ENCODE data around the gene TCF25.
"Not testable (repeated sequence)": the region's sequence is repeated elsewhere in the genome, so short reads cannot be mapped to it uniquely, and the experiment has no call there.

Gene TCF25

GRCh38 chr16:89870440-89870839, 3.0 kb upstream of the TCF25 start:
- no peak for DNase-seq (ENCODE audit: low read depth, low spot score)
- no peak overlapping the region for H3K4me3 ChIP-seq (ENCODE audit: low read length)

DNA sequence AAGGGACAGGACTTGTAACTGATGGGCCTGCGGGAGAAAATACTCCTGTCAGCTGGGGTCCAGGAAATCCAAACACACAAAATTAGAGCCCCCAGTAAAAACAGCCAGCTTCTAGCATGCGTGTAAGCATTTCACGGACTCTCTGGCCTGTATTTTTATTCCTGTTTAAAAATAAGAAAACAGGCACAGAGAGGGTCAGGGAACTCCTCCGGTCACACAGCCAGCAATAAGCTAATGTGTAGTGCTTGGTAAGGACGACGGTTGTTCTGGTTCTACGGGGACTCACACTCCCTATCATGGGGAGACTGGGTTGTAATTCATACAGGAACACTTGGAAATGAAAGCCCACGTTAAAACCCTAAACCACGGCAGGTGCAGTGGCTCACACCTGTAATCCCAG, 1.5 kb upstream of the TCF25 start:
- no peak overlapping the region for H3K4me3 ChIP-seq (ENCODE audit: low read length)
- DNase-seq (ENCODE audit: low read depth, low spot score) = no peak

DNA sequence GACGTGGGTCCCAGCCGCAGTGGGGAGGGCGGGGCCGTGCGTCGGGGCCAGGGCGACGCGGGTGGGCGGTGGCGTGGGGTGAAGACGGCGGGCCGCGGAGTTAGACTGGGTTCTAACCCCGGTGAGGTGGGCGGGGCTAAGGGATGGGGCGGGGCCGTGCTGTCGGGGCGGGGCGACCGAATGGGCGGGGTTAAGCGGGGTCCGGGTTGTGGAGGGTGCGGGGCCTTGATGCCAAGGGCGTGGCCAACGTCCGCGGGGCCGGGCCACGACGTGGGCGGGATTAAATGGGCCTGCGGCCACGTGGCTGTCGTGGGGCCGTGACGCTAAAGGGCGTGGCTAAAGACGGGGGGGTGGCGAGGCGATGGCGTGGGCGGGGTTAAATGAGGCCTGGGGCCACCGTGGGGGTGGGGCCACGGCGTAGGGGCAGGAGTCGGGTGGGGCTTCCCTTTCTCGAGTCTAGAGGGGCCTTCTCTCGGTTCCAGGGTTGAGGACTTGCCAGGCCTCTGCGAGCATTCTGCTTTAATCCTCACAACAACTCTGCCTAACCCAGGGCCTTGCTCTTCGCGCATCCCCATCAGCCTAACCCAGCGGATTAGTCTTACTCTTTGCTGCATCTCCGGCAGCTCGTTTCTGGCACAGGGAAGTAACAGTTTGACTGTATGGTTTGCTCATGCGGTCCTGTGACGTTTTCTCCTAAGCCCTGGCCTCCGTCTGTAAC, 739 bp downstream of the TCF25 start:
- peak; percentile 88 for DNase-seq (ENCODE audit: low read depth, low spot score)
- peak overlapping the region; percentile 74 for H3K4me3 ChIP-seq (ENCODE audit: low read length)

- H3K4me3 ChIP-seq (ENCODE audit: low read length); DNase-seq (ENCODE audit: low read depth, low spot score): not testable (repeated sequence)
Measured at GRCh38 chr16:89879123-89879522, 5.7 kb downstream of the TCF25 start.

- DNase-seq (ENCODE audit: low read depth, low spot score) = peak; percentile 39
- H3K4me3 ChIP-seq (ENCODE audit: low read length) = no peak overlapping the region
Measured at GRCh38 chr16:89880477-89881367, 7.3 kb downstream of the TCF25 start.

DNA sequence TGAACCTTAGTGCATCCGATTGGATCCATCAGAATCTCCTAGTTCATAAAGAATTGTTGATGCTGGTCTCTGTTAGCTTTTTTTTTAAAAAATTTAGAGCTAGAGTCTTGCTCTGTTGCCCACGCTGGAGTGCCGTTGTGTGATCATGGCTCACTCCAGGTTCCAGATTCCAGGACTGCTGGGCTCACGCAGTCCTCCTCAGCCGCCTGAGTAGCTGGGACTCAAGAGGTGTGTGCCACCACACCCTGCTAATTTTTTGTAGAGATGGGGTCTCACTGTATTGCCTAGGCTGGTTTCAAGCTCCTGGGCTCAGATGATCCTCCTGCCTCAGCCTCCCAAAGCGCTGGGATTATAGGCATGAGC, 8.0 kb downstream of the TCF25 start:
- no peak overlapping the region for H3K4me3 ChIP-seq (ENCODE audit: low read length)
- no peak for DNase-seq (ENCODE audit: low read depth, low spot score)

GRCh38 chr16:89883346-89884040, 10.1 kb downstream of the TCF25 start:
- no peak overlapping the region for H3K4me3 ChIP-seq (ENCODE audit: low read length)
- no peak for DNase-seq (ENCODE audit: low read depth, low spot score)

DNA sequence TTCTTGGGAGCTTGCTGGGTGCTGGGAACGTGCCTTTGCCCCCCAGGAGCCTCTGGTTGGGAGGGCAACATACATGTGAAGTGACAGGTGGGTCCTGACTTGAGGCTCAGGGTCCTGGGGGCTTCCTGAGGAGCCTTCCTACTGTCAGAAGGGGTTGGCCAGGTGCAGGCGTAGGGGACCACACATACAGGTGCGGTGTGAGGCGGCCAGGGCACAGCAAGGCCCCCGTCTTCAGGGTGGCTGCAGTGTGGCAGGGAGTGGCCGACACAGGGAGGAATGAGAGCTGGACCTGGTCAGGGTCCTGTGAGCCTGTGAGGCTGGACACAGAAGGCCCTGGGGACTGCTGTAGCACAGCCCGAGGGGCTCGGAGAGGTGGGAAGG, 10.6 kb downstream of the TCF25 start:
- H3K4me3 ChIP-seq (ENCODE audit: low read length) = no peak overlapping the region
- DNase-seq (ENCODE audit: low read depth, low spot score) = no peak

GRCh38 chr16:89887243-89887642, 13.9 kb downstream of the TCF25 start:
- H3K4me3 ChIP-seq (ENCODE audit: low read length) = no peak overlapping the region
- DNase-seq (ENCODE audit: low read depth, low spot score) = no peak

DNA sequence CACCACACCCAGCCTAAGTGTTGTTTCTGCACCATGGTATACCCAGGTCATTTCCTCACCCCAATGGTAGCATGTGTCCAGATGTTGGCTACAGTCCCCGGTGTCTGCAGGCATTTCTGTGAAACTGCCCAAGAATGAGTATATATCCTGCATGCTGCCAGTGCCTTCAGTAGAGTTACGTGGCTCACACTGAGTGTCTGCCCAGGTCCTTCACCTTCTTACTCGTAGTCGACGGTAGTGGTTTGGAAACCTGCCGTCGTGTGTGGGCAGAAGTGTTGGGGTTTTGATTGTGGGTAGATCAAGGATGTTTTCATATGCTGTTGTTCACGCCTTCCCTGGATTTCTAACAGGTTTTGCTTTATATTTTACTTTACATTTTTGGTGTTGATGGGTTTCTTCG, 16.8 kb downstream of the TCF25 start:
- no peak overlapping the region for H3K4me3 ChIP-seq (ENCODE audit: low read length)

GRCh38 chr16:89890886-89891657, 17.7 kb downstream of the TCF25 start:
- H3K4me3 ChIP-seq (ENCODE audit: low read length) = no peak overlapping the region
- DNase-seq (ENCODE audit: low read depth, low spot score) = no peak

More for the DNA sequence above, 16.8 kb downstream of the TCF25 start:
- DNase-seq (ENCODE audit: low read depth, low spot score) = no peak

DNA sequence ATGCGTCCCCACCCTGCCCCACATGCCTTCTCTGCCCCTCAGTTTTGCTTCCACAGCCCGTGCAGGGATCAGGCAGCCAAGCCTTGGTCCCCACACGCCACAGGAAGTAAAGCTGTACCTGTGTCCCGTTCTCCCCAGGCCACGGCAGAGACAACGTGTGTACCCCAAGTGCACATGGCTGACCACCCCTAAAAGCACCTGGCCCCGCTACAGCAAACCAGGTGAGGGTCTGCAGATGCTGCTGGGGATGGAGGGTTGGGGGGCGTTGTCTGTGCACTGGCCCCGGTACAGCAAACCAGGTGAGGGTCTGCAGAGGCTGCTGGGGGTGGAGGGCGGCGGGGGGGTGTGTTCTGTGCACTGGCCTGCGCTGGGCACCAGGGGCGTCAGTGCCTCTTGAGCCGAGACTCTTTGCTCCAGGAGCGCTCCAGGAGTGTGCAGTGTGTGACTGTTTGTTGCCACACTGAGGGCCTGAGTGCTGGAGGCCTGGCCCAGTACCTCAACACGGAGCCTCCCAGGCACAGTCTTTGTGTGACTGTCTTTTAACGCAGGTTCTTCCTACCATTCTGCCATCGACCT, 18.8 kb downstream of the TCF25 start:
- H3K4me3 ChIP-seq (ENCODE audit: low read length) = no peak overlapping the region
- no peak for DNase-seq (ENCODE audit: low read depth, low spot score)

DNA sequence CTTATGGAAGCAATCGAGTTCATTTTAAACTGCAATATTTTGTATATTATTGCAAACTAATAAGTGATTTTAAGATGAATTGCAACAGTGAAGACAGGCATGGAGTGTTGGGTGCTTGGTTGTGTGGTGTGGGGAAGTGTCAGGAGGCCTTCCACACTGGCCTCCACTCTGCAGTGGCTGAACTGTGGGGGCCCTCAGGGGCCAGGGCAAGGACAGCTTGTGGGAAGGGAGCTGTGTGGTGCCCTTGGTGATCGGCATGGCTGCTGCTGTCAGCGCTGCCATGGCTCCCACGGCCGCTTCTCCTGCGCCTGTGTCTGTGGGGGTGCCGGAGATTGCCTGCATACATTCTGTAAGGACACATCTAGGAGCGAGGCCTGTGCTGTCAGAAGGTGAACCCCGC, 19.2 kb downstream of the TCF25 start:
- H3K4me3 ChIP-seq (ENCODE audit: low read length) = no peak overlapping the region
- no peak for DNase-seq (ENCODE audit: low read depth, low spot score)

GRCh38 chr16:89893642-89894548, 20.5 kb downstream of the TCF25 start:
- H3K4me3 ChIP-seq (ENCODE audit: low read length) = no peak overlapping the region
- no peak for DNase-seq (ENCODE audit: low read depth, low spot score)

GRCh38 chr16:89895482-89896250, 22.3 kb downstream of the TCF25 start:
- no peak for DNase-seq (ENCODE audit: low read depth, low spot score)
- no peak overlapping the region for H3K4me3 ChIP-seq (ENCODE audit: low read length)

GRCh38 chr16:89897204-89897603, 23.8 kb downstream of the TCF25 start:
- no peak overlapping the region for H3K4me3 ChIP-seq (ENCODE audit: low read length)
- DNase-seq (ENCODE audit: low read depth, low spot score) = no peak

GRCh38 chr16:89898201-89898967, 25.0 kb downstream of the TCF25 start:
- no peak overlapping the region for H3K4me3 ChIP-seq (ENCODE audit: low read length)

More at GRCh38 chr16:89898201-89898967, 25.0 kb downstream of the TCF25 start:
- DNase-seq (ENCODE audit: low read depth, low spot score) = no peak
